Measurements from ENCODE around the gene TMED9.

TMED9 gene

DNA sequence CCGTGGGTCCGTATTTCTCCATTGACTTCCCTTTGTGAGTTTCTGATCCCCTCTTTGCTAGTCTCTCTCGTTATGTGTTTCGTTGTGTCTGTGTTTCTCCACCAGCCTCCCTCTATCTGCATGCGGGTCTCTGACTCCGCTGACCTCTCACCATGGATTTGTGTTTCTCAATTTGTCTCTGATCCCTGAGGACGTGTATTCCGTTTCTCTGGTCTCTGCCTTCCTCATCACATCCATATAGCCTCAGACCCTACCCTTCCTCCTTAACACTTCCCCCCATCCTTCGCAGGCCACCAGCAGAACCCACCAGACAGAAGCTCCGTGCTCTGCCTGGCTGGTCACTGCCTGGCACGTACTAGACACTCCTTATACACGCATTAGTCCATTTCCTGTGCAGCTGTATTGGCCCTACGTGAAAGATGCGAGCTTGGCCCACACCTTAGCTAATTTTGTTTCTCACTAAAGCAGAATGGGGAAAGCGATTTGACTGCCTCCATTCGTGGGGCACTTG is 8.6 kb downstream of the TMED9 start:
- H3K4me3 ChIP-seq (ENCODE audit: low read depth, low read length) = peak overlapping the region; percentile 74
- TF ChIP-seq, protein P1, sequence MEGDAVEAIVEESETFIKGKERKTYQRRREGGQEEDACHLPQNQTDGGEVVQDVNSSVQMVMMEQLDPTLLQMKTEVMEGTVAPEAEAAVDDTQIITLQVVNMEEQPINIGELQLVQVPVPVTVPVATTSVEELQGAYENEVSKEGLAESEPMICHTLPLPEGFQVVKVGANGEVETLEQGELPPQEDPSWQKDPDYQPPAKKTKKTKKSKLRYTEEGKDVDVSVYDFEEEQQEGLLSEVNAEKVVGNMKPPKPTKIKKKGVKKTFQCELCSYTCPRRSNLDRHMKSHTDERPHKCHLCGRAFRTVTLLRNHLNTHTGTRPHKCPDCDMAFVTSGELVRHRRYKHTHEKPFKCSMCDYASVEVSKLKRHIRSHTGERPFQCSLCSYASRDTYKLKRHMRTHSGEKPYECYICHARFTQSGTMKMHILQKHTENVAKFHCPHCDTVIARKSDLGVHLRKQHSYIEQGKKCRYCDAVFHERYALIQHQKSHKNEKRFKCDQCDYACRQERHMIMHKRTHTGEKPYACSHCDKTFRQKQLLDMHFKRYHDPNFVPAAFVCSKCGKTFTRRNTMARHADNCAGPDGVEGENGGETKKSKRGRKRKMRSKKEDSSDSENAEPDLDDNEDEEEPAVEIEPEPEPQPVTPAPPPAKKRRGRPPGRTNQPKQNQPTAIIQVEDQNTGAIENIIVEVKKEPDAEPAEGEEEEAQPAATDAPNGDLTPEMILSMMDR (conservative IDR thresholded peaks at IDR 0.05; ENCODE audit: low read depth, low read length) = no peak
- DNase-seq (ENCODE audit: low read depth) = peak; percentile 38

DNA sequence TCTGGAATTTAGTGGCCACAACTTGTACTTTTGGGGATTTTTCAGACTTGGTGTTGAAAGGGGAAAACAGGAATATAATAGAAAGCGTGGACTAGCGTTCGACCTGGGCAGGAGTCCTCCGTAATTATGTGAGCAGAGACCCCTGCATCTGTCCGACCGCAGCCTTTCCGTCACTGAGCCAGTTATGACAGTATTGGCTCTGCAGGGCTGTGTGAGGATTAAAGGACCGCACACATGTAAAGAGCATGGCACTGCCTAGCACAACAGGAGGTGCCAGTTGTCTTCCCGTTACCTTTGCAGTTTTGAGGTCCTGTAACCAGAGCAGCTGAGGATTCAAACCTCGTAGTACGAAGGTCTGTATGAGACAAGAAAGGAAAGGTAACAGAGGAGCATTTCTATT is 9.1 kb downstream of the TMED9 start:
- DNase-seq (ENCODE audit: low read depth) = no peak
- H3K4me3 ChIP-seq (ENCODE audit: low read depth, low read length) = peak overlapping the region; percentile 74
- TF ChIP-seq, protein P1 (conservative IDR thresholded peaks at IDR 0.05; ENCODE audit: low read depth, low read length) = no peak

DNA sequence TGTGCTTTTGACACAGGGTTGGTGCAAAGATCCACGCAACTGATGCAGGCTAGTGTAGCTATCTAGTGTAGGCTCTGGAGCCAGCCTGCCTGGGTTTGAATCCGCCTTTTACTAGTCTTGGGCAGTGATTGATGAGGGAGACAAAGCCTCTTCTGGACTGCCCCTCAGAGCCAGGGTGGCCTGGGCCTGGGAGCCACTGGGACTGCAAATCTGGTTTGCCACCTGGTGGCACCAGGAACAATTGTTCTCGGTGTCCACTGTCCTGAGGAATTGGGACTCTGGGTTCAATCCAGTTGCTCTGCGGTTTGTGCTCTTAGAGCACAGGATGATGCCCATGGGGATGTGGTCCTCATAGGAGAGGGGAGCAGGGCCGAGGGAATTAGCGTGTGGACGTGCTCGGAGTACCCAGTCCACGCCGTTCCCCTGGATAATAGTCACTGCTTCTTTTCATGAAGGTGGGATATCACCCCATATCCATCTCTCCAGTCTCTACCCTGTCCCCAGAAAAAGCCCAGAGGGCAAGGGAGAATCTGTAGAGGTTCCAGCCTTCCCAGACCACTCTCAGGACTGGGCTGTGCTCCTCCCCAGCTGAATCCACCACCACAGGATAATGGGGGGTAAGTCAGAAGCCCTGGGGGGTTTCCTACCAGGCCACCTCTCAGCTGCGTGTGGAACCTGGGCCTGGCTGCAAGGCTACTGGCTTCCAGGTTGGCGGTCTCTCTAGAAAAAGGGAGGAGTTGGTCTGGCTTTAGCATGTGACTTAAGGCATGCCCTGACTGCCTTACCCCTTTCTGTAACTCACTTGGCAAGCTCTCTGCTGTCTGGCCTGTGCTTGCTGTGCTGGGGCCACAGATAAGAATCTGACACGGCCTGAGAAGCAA is 9.8 kb downstream of the TMED9 start:
- no peak overlapping the region for H3K4me3 ChIP-seq (ENCODE audit: low read depth, low read length)
- peak; percentile 34 for DNase-seq (ENCODE audit: low read depth)
- TF ChIP-seq, protein P1 (conservative IDR thresholded peaks at IDR 0.05; ENCODE audit: low read depth, low read length) = peak; percentile 12

DNA sequence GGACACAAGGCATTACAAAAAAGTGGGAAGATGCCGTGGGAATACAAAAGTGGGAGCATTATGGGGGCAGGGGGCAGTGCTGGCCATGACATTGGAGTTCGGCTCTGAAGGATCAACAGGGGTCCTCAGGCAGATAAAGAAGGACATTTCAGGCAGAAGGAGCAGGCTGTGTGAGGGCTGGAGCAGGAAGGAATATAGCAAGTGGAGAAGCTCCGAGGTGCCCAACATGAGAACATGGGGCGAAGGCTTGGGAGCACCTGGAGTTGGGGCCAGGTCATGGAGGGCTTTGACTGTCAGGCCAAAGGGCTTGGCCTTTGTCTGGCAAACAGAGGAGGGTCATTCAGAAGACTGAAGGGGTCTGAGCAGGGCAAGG is 10.4 kb downstream of the TMED9 start:
- no peak for DNase-seq (ENCODE audit: low read depth)
- TF ChIP-seq, protein P1 (conservative IDR thresholded peaks at IDR 0.05; ENCODE audit: low read depth, low read length) = no peak
- no peak overlapping the region for H3K4me3 ChIP-seq (ENCODE audit: low read depth, low read length)

DNA sequence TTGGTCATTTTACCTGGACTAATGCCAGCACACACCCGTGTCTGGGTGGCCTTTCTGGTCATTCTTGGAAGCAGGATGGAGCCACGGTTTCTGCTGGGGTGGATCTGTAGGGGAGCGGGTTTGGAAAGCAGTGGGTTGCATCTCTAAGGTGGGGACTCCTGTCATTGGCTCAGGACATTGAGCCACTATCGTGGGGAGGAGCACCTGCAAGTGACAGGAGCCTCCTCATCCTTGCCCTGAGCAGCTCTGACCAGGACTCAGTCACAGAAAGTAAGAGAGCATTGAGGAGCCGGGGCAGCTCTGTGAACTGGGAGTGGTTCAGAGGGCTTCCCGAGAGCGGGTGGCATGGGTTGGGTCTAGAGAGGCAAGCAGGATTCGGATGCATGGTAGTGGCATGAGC is 11.6 kb downstream of the TMED9 start:
- TF ChIP-seq, protein P1 (conservative IDR thresholded peaks at IDR 0.05; ENCODE audit: low read depth, low read length) = no peak
- DNase-seq (ENCODE audit: low read depth) = no peak

DNA sequence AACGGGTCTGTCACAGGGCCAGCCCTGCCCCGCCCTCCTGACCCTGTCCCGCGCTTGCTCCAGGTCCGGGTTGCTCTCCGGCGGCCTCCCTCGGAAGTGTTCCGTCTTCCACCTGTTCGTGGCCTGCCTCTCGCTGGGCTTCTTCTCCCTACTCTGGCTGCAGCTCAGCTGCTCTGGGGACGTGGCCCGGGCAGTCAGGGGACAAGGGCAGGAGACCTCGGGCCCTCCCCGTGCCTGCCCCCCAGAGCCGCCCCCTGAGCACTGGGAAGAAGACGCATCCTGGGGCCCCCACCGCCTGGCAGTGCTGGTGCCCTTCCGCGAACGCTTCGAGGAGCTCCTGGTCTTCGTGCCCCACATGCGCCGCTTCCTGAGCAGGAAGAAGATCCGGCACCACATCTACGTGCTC is 12.1 kb downstream of the TMED9 start:
- H3K4me3 ChIP-seq (ENCODE audit: low read depth, low read length) = no peak overlapping the region
- DNase-seq (ENCODE audit: low read depth) = no peak
- TF ChIP-seq, protein P1 (conservative IDR thresholded peaks at IDR 0.05; ENCODE audit: low read depth, low read length) = no peak

More for the DNA sequence above, 11.6 kb downstream of the TMED9 start:
- no peak overlapping the region for H3K4me3 ChIP-seq (ENCODE audit: low read depth, low read length)

DNA sequence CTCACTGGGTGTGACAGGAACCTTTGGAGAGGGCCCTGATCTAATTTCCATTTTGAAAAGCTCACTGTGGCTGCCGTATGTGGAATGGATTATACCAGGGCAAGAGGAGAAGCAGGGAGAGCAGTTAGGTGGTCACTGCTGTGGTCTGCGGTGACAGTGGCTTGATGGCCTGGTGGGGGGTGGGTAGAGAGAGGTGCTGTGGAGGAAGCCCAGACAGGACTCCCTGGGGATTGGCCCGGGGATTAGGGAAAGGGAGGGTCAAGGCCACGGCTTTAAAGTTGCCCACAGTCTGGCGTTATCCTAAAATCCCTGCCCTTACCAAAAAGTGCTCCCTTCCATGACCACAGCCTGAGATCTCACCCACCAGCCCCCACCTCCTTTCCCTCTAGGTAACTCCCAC is 12.7 kb downstream of the TMED9 start:
- no peak overlapping the region for H3K4me3 ChIP-seq (ENCODE audit: low read depth, low read length)
- no peak for DNase-seq (ENCODE audit: low read depth)
- TF ChIP-seq, protein P1 (conservative IDR thresholded peaks at IDR 0.05; ENCODE audit: low read depth, low read length) = no peak

Data from choroid plexus epithelial cell (primary cell).